ENCODE data around the gene WLS. TPM values are rescaled to one million over a fixed set of nuclear protein-coding genes. Genes with fewer than 3 reads are reported as not detected.

The WLS gene
- total and polyA plus RNA-seq, 3 experiments from 2014 or later: not detected

- no peak overlapping the region for H3K27ac Mint-ChIP-seq
- peaks cover 2 to 19% (median 7%) of the 10 kb centered on the region in 3 donors for H3K4me1 Mint-ChIP-seq
- H3K9me3 Mint-ChIP-seq: peaks cover 0 to 13% (median 2%) of the 10 kb centered on the region in 5 donors
- DNase-seq: no peak
- peak overlapping the region in 3 of 7 donors; percentile 3 to 36 (median 20) for H3K4me3 Mint-ChIP-seq
- H3K27me3 ChIP-seq (ENCODE audit: insufficient read depth, low read length, poor library complexity, severe bottlenecking): no peaks in the 10 kb centered on the region
- H3K36me3 ChIP-seq (ENCODE audit: insufficient read depth, low read length): no peaks in the 10 kb centered on the region
- peaks cover 31 to 54% of the 10 kb centered on the region in 2 donors for H3K27me3 Mint-ChIP-seq
- ChIA-PET POLR2A (no interaction called here), CTCF (no interaction called here)
- H3K27ac ChIP-seq (ENCODE audit: low read depth, low read length): no peak overlapping the region
- no peaks in the 10 kb centered on the region for H3K4me1 ChIP-seq (ENCODE audit: insufficient read depth, low read length)
- no peaks in the 10 kb centered on the region for H3K9me3 ChIP-seq (ENCODE audit: low read length)
- H3K36me3 Mint-ChIP-seq: no peaks in the 10 kb centered on the region
- no peak overlapping the region for H3K4me3 ChIP-seq (ENCODE audit: low read length)
Observed at GRCh38 chr1:68231627-68232288, 565 bp downstream of the WLS start.

DNA sequence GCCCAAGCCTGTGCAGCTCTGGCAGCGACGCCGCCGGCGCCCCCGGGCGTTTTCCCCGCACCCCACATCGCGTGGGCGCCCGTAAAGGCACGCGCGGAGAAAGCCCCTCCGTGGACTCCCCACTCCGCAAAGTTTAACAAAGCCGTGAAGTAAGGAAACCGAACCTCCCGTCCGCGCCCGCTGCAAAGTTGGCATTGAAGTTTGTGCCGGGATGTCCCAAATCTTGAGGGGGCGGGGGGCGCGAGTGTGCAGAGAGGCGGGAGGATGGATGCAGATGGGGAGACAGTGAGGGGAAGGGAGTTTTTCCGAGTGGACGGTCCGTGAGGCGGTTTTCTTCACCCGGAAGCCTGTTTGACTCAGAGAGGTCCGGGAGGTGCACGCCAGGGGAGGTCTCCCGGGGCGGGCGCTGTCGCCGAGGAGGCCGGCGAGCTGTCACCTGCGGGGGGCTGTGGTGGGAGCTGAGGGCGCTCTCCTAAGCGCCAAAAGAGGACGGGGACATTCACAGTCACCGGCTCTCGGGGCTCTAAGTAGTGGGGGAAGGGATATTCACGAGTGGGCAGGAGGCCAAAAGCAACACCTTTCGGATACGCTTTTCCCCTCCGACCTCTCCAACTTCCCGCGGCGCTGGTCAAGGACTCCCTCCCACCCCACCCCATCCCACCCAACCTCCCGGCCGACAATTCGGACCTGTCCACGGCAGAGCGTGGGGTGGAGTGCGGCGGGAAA lies 1.3 kb downstream of the WLS start:
- Histone ChIP-seq H3K9me3 (ENCODE audit: low read length) (no peaks in the 10 kb centered on the region), H3K36me3 (ENCODE audit: insufficient read depth, low read length) (no peaks in the 10 kb centered on the region), H3K4me1 (ENCODE audit: insufficient read depth, low read length) (no peaks in the 10 kb centered on the region), H3K27me3 (ENCODE audit: insufficient read depth, low read length, poor library complexity, severe bottlenecking) (no peaks in the 10 kb centered on the region), H3K27ac (ENCODE audit: low read depth, low read length) (no peak overlapping the region), H3K4me3 (ENCODE audit: low read length) (no peak overlapping the region)
- H3K4me3 Mint-ChIP-seq: peak overlapping the region in 1 of 7 donors; percentile 8
- peaks cover 34 to 58% of the 10 kb centered on the region in 2 donors for H3K27me3 Mint-ChIP-seq
- DNase-seq: no peak
- no peak overlapping the region for H3K27ac Mint-ChIP-seq
- ChIA-PET POLR2A (no interaction called here), CTCF (no interaction called here)
- peaks cover 0 to 13% (median 3%) of the 10 kb centered on the region in 5 donors for H3K9me3 Mint-ChIP-seq
- H3K36me3 Mint-ChIP-seq: no peaks in the 10 kb centered on the region
- peaks cover 2 to 19% (median 7%) of the 10 kb centered on the region in 3 donors for H3K4me1 Mint-ChIP-seq

DNA sequence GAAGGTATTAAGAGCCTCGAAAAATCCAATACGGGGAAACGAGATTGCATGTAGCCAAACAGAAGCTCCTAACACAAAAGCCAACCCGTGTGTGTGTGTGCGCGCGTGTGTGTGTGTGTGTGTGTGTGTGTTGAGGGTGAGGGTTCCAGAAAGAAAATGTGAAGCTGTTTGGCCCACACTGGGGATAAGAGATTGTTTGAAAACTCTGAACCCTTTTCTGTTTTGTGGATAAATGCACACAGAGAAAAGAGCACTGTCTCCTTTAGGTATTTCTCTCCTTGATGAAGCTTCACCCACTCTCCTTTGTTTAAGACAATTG lies 1.9 kb downstream of the WLS start:
- DNase-seq: no peak
- H3K9me3 Mint-ChIP-seq: peaks cover 0 to 13% (median 6%) of the 10 kb centered on the region in 5 donors
- peak overlapping the region in 1 of 7 donors; percentile 49 for H3K4me3 Mint-ChIP-seq
- POLR2A ChIA-PET: no interaction called here
- Histone ChIP-seq H3K9me3 (ENCODE audit: low read length) (no peaks in the 10 kb centered on the region), H3K27me3 (ENCODE audit: insufficient read depth, low read length, poor library complexity, severe bottlenecking) (no peaks in the 10 kb centered on the region), H3K36me3 (ENCODE audit: insufficient read depth, low read length) (no peaks in the 10 kb centered on the region), H3K27ac (ENCODE audit: low read depth, low read length) (no peak overlapping the region), H3K4me1 (ENCODE audit: insufficient read depth, low read length) (no peaks in the 10 kb centered on the region), H3K4me3 (ENCODE audit: low read length) (no peak overlapping the region)
- CTCF ChIA-PET: no interaction called here
- peaks cover 34 to 58% of the 10 kb centered on the region in 2 donors for H3K27me3 Mint-ChIP-seq
- no peak overlapping the region for H3K27ac Mint-ChIP-seq
- H3K4me1 Mint-ChIP-seq: peaks cover 2 to 19% (median 7%) of the 10 kb centered on the region in 3 donors
- H3K36me3 Mint-ChIP-seq: no peaks in the 10 kb centered on the region

DNA sequence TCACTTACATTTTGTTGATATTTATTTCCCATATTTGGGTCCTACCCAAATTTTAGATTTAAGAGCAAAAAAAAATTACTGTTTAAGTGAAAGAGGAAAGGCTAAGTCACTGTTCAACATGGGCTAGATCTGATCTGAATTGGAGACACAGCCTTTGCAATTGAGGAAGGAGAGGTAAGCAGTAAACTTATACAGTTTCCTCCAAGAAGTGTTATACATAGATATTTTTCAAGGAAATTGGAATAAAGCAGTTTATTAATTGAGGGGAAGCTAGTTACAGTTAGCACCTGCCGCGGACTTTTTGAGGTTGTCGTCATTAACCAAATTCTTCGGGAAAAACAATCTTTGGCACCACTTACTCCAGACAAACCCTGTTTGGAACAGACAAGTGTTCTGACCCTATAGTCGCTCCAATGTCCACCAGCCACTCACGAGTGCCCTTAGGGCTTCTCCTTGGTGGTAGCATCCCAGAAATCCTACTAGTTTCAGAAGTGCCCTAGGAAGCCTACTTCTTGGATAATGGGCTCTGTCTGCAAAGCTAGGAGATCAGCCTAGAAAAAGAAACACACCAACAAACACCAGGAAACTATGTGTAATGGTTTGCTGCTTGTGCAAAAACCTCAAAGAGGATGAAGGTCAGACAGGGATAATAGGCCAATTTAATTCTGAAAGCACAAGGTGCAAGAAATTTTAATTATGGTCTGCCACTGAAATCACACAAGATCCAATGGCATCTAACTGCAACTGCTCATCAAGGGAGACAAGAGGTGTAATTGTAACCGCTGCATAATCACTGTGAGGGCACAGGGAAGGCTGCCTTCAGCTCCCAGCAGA lies 2.5 kb downstream of the WLS start:
- POLR2A ChIA-PET: no interaction called here
- Mint-ChIP-seq H3K9me3 (peaks cover 0 to 13% (median 6%) of the 10 kb centered on the region in 5 donors), H3K36me3 (no peaks in the 10 kb centered on the region)

GRCh38 chr1:68228851-68229250 lies 3.5 kb downstream of the WLS start:
- no peaks in the 10 kb centered on the region for H3K9me3 ChIP-seq (ENCODE audit: low read length)
- ChIA-PET POLR2A (no interaction called here), CTCF (no interaction called here)
- Mint-ChIP-seq H3K4me1 (peaks cover 2 to 19% (median 7%) of the 10 kb centered on the region in 3 donors), H3K36me3 (no peaks in the 10 kb centered on the region), H3K27ac (no peak overlapping the region), H3K9me3 (peaks cover 0 to 10% (median 7%) of the 10 kb centered on the region in 5 donors), H3K27me3 (peaks cover 32 to 48% of the 10 kb centered on the region in 2 donors), H3K4me3 (no peak overlapping the region)
- DNase-seq: no peak
- no peak overlapping the region for H3K4me3 ChIP-seq (ENCODE audit: low read length)
- H3K4me1 ChIP-seq (ENCODE audit: insufficient read depth, low read length): no peaks in the 10 kb centered on the region
- H3K27ac ChIP-seq (ENCODE audit: low read depth, low read length): no peak overlapping the region
- H3K36me3 ChIP-seq (ENCODE audit: insufficient read depth, low read length): no peaks in the 10 kb centered on the region
- no peaks in the 10 kb centered on the region for H3K27me3 ChIP-seq (ENCODE audit: insufficient read depth, low read length, poor library complexity, severe bottlenecking)

More for the DNA sequence above, 2.5 kb downstream of the WLS start:
- no peaks in the 10 kb centered on the region for H3K9me3 ChIP-seq (ENCODE audit: low read length)
- DNase-seq: no peak
- no peak overlapping the region for H3K27ac ChIP-seq (ENCODE audit: low read depth, low read length)
- H3K4me3 ChIP-seq (ENCODE audit: low read length): no peak overlapping the region
- H3K36me3 ChIP-seq (ENCODE audit: insufficient read depth, low read length): no peaks in the 10 kb centered on the region
- Mint-ChIP-seq H3K4me3 (peak overlapping the region in 1 of 7 donors; percentile 49), H3K4me1 (peaks cover 2 to 19% (median 7%) of the 10 kb centered on the region in 3 donors), H3K27ac (no peak overlapping the region), H3K27me3 (peaks cover 32 to 58% of the 10 kb centered on the region in 2 donors)
- H3K27me3 ChIP-seq (ENCODE audit: insufficient read depth, low read length, poor library complexity, severe bottlenecking): no peaks in the 10 kb centered on the region
- no peaks in the 10 kb centered on the region for H3K4me1 ChIP-seq (ENCODE audit: insufficient read depth, low read length)
- CTCF ChIA-PET: no interaction called here

DNA sequence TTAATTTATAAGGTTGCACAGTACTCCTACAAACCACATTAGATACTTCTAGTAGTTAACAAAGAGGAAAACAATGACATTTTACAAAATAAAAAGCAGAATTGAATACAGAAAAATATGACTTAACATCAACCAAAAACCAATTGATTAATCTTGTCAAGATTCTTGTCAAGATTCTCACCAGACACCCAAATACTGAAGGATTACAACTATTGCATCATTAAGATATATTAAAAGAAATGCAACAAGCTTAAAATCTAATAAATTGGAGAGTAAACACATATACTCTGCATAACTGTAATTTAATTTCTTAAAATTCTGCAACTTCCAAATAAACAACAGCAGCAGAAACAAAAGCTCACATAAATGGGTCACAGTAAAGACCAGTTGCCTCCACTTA lies 4.7 kb downstream of the WLS start:
- no peak overlapping the region for H3K4me3 Mint-ChIP-seq
- H3K36me3 Mint-ChIP-seq: no peaks in the 10 kb centered on the region
- H3K36me3 ChIP-seq (ENCODE audit: insufficient read depth, low read length): no peaks in the 10 kb centered on the region
- H3K4me1 ChIP-seq (ENCODE audit: insufficient read depth, low read length): no peaks in the 10 kb centered on the region
- H3K27ac ChIP-seq (ENCODE audit: low read depth, low read length): no peak overlapping the region
- H3K4me3 ChIP-seq (ENCODE audit: low read length): no peak overlapping the region
- H3K27ac Mint-ChIP-seq: no peak overlapping the region
- H3K9me3 ChIP-seq (ENCODE audit: low read length): no peaks in the 10 kb centered on the region
- DNase-seq: no peak
- peaks cover 23 to 35% of the 10 kb centered on the region in 2 donors for H3K27me3 Mint-ChIP-seq
- ChIA-PET POLR2A (no interaction called here), CTCF (no interaction called here)
- no peaks in the 10 kb centered on the region for H3K27me3 ChIP-seq (ENCODE audit: insufficient read depth, low read length, poor library complexity, severe bottlenecking)
- H3K4me1 Mint-ChIP-seq: peaks cover 0 to 12% (median under 1%) of the 10 kb centered on the region in 3 donors
- H3K9me3 Mint-ChIP-seq: peaks cover 0 to 12% (median 4%) of the 10 kb centered on the region in 5 donors

GRCh38 chr1:68225781-68226180 lies 6.5 kb downstream of the WLS start:
- DNase-seq: no peak
- H3K27ac Mint-ChIP-seq: no peak overlapping the region
- Histone ChIP-seq H3K4me3 (ENCODE audit: low read length) (no peak overlapping the region), H3K27ac (ENCODE audit: low read depth, low read length) (no peak overlapping the region), H3K4me1 (ENCODE audit: insufficient read depth, low read length) (no peaks in the 10 kb centered on the region), H3K9me3 (ENCODE audit: low read length) (no peaks in the 10 kb centered on the region), H3K36me3 (ENCODE audit: insufficient read depth, low read length) (no peaks in the 10 kb centered on the region), H3K27me3 (ENCODE audit: insufficient read depth, low read length, poor library complexity, severe bottlenecking) (no peaks in the 10 kb centered on the region)
- peaks cover 0 to 9% (median 4%) of the 10 kb centered on the region in 5 donors for H3K9me3 Mint-ChIP-seq
- ChIA-PET POLR2A (no interaction called here), CTCF (no interaction called here)
- H3K36me3 Mint-ChIP-seq: no peaks in the 10 kb centered on the region
- H3K4me3 Mint-ChIP-seq: no peak overlapping the region
- H3K27me3 Mint-ChIP-seq: peaks cover 17 to 25% of the 10 kb centered on the region in 2 donors
- peaks cover 0 to 2% (median 0%) of the 10 kb centered on the region in 3 donors for H3K4me1 Mint-ChIP-seq

DNA sequence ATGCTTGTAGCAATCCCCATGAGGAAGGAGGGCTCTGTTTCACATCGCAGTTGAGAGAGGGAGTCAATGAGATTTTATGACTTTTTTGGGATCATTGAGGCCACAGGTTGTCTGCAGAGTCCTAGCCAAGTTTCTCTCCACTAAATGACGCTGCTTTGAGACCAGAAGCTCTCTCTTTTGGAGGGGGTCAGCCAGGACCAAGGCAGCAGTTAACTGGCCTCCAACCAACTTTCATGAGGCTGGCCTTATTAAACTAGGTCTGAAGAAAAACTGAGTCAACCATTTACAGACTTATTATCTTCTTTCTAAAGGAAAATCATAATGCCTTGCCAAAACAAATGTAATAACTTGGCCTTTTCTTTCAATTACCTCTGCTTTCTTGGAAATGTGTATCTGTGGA lies 8.6 kb downstream of the WLS start:
- H3K36me3 ChIP-seq (ENCODE audit: insufficient read depth, low read length): no peaks in the 10 kb centered on the region
- CTCF ChIA-PET: no interaction called here
- no peaks in the 10 kb centered on the region for H3K27me3 ChIP-seq (ENCODE audit: insufficient read depth, low read length, poor library complexity, severe bottlenecking)
- H3K27ac ChIP-seq (ENCODE audit: low read depth, low read length): no peak overlapping the region
- no peak for DNase-seq
- H3K27ac Mint-ChIP-seq: no peak overlapping the region
- H3K4me3 Mint-ChIP-seq: no peak overlapping the region
- no peak overlapping the region for H3K4me3 ChIP-seq (ENCODE audit: low read length)
- peaks cover 5 to 6% of the 10 kb centered on the region in 2 donors for H3K27me3 Mint-ChIP-seq
- H3K36me3 Mint-ChIP-seq: no peaks in the 10 kb centered on the region
- H3K4me1 Mint-ChIP-seq: no peaks in the 10 kb centered on the region
- POLR2A ChIA-PET: no interaction called here
- H3K9me3 Mint-ChIP-seq: peaks cover 0 to 6% (median 4%) of the 10 kb centered on the region in 5 donors
- no peaks in the 10 kb centered on the region for H3K9me3 ChIP-seq (ENCODE audit: low read length)
- H3K4me1 ChIP-seq (ENCODE audit: insufficient read depth, low read length): no peaks in the 10 kb centered on the region
